ENCODE results near the gene SEMA3F.

GRCh38 chr3:50226888-50227389 lies 71.8 kb downstream of the SEMA3F start:
- no peak for TF ChIP-seq CTCF (IDR thresholded peaks at IDR 0.05)
- no peak for TF ChIP-seq POLR2A (IDR thresholded peaks at IDR 0.05)
